Measurements from ENCODE around the gene KIF2A. TPM values are rescaled to one million over a fixed set of nuclear protein-coding genes. Genes with fewer than 3 reads are reported as not detected.
"Not testable (repeated sequence)": the region's sequence is repeated elsewhere in the genome, so short reads cannot be mapped to it uniquely, and the experiment has no call there.

Gene KIF2A
- total RNA-seq, 1 donor from 2014 or later, result 55.1 TPM

DNA sequence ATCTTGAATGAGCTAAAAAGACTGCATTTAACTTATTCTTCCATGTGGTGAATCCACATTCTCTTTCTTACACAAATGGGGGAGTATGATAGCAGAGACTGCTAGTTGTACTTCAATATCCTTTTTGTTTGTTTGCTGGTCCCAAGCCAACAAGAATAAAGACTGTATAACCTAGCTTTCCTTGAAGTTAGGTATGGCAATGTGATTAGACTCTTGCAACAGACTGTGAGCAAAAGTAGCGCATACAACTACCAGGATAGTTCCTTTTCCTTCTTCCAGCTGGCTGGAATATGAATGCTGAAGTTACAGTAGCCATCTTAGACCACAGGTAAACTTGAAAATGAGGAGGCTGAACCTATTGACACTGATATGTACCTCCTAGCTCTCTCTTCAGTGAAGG lies 17.9 kb upstream of the KIF2A start:
- TF ChIP-seq, protein P1, sequence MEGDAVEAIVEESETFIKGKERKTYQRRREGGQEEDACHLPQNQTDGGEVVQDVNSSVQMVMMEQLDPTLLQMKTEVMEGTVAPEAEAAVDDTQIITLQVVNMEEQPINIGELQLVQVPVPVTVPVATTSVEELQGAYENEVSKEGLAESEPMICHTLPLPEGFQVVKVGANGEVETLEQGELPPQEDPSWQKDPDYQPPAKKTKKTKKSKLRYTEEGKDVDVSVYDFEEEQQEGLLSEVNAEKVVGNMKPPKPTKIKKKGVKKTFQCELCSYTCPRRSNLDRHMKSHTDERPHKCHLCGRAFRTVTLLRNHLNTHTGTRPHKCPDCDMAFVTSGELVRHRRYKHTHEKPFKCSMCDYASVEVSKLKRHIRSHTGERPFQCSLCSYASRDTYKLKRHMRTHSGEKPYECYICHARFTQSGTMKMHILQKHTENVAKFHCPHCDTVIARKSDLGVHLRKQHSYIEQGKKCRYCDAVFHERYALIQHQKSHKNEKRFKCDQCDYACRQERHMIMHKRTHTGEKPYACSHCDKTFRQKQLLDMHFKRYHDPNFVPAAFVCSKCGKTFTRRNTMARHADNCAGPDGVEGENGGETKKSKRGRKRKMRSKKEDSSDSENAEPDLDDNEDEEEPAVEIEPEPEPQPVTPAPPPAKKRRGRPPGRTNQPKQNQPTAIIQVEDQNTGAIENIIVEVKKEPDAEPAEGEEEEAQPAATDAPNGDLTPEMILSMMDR (conservative IDR thresholded peaks at IDR 0.05; ENCODE audit: low read depth, low read length), result no peak

DNA sequence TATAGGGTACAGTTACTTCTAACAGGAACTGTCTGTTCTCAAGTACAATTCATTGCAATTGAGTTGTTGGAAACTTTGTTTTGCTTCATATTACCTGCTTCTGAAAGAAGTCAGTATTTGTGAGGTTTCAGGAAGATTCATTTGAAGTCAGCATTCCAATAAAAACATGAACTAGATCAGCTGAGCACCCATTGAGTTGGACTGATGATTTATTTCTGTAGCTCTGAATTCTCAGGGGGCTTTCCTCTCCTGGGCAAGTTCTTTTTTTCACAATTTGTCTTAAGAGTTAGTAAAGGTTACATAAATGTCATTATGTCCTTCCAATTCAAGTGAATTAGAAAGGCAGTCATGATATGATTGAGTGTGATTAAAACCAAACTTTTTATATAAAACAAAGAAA lies 16.2 kb upstream of the KIF2A start:
- no peak overlapping the region for H3K4me3 ChIP-seq (ENCODE audit: low read depth, low read length)
- TF ChIP-seq, protein P1 (conservative IDR thresholded peaks at IDR 0.05; ENCODE audit: low read depth, low read length), result no peak
- DNase-seq (ENCODE audit: low read depth), result no peak

More for the DNA sequence above, 17.9 kb upstream of the KIF2A start:
- H3K4me3 ChIP-seq (ENCODE audit: low read depth, low read length), result no peak overlapping the region
- DNase-seq (ENCODE audit: low read depth), result no peak

DNA sequence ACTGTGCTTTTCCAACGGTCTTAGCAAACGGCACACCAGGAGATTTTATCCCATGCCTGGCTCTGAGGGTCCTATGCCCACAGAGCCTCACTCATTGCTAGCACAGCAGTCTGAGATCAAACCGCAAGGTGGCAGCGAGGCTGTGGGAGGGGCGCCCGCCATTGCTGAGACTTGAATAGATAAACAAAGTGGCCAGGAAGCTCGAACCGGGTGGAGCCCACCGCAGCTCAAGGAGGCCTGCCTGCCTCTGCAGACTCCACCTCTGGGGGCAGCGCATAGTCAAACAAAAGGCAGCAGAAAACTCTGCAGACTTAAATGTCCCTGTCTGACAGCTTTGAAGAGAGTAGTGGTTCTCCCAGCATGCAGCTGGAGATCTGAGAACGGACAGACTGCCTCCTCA lies 14.2 kb upstream of the KIF2A start:
- not testable (repeated sequence) for H3K4me3 ChIP-seq (ENCODE audit: low read depth, low read length); DNase-seq (ENCODE audit: low read depth)

DNA sequence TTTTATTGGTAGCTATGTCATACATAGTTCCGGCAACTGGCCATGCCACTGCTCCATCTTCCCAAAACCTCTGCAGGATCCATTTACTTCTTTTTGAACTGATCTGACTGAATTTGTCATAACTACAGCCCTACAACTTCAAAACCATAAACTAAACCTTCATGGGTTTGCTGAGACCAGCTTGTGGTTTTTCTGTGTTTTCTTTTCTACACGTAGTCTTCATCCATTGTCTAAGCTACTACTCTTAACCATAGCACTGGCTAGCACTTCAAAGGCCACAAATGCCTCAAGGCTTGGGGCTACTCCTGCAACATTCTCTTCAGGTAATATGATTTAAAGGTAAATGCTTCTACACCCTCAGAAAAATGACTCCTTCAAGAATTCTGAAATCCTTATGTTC lies 9.0 kb upstream of the KIF2A start:
- DNase-seq (ENCODE audit: low read depth), result no peak
- TF ChIP-seq, protein P1 (conservative IDR thresholded peaks at IDR 0.05; ENCODE audit: low read depth, low read length), result no peak
- H3K4me3 ChIP-seq (ENCODE audit: low read depth, low read length), result no peak overlapping the region

DNA sequence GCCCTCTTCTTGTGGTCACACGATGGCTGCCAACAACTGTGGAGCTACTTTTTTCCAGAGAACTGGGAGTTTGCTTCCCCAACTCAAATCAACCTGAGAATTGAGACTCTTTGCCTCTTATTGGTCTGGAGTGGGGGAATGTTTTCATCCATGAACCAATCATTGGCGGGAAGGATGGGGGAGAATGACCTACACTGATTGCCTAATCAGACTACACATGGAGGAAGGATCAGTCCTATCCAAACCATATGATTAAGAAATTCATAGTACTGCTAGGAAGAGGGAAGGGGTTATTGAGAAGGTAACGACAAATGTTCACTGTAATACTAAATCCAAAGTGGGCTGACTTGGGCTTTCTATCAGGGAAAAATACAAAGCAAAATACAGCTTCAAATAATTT lies 7.9 kb upstream of the KIF2A start:
- no peak overlapping the region for H3K4me3 ChIP-seq (ENCODE audit: low read depth, low read length)
- DNase-seq (ENCODE audit: low read depth), result no peak
- TF ChIP-seq, protein P1 (conservative IDR thresholded peaks at IDR 0.05; ENCODE audit: low read depth, low read length), result no peak

DNA sequence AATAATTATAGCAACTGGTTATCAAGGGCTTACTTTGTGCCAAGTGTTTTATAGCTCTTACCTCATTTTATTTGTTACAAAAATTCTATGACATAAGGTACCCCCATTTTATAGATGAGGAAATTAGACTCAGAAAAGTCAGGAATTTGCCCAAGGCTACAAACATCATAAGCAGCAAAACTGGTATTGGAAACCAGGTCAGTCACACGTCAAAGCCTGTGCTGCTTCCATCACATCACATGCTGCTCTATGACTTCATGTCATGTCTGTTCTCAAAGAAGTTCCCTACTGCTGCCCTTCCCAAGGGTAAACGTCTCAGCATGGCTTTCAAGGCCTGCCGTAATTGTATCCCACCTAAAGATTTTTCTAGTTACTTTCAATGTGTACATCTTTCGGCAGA lies 6.9 kb upstream of the KIF2A start:
- H3K4me3 ChIP-seq (ENCODE audit: low read depth, low read length), result no peak overlapping the region
- DNase-seq (ENCODE audit: low read depth), result no peak
- TF ChIP-seq, protein P1 (conservative IDR thresholded peaks at IDR 0.05; ENCODE audit: low read depth, low read length), result no peak

DNA sequence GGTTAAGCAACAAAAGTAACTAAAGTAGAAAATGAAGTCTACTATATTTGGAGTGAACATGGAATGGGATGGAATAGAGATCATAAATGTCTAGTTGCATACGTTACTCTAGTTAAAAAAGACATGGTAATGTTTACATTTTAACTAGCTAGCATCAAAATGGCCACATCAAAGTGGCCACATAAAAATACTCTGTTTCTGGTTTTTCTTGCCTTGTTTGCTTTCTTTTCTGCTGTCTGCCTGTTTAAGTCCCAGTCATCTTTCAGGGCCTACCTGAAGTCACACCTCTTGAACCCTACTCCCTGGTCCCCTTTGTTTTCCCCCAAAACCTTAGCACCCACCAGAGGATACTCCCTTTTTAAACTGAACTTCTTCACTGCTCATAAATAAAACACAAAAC lies 6.4 kb upstream of the KIF2A start:
- no peak overlapping the region for H3K4me3 ChIP-seq (ENCODE audit: low read depth, low read length)
- TF ChIP-seq, protein P1 (conservative IDR thresholded peaks at IDR 0.05; ENCODE audit: low read depth, low read length), result no peak
- DNase-seq (ENCODE audit: low read depth), result no peak

DNA sequence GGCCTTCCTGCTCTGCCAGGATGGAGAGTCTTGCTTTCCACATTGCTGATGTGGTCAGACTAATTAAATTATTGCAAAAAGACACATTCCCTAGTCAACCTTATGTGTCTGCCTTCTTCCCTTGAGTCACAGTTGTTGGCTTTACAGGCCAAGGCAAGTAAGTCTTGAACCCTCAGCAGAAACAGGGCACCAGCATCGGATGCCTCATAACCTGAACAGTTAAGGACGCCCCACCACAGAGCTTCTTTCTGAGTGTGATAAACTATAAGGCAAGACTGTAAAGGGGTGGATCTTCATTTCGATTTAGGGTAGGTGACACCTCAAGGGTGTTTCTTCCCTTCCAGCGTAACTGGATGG lies 670 bp upstream of the KIF2A start:
- TF ChIP-seq, protein P1 (conservative IDR thresholded peaks at IDR 0.05; ENCODE audit: low read depth, low read length), result no peak
- H3K4me3 ChIP-seq (ENCODE audit: low read depth, low read length), result peak overlapping the region; percentile 87
- DNase-seq (ENCODE audit: low read depth), result no peak
